Naive thymus-derived CD4-positive, alpha-beta T cell (primary cell): ENCODE measurements around the gene CGB7. TPM values are rescaled to one million over a fixed set of nuclear protein-coding genes. Genes with fewer than 3 reads are reported as not detected.
A peak's percentile ranks its signal among the peaks of the same experiment; 100 is the strongest.
"Not testable (repeated sequence)": the region's sequence is repeated elsewhere in the genome, so short reads cannot be mapped to it uniquely, and the experiment has no call there.

ENCODE experiments used
- ATAC-seq: fragments of 150-1000 bp; cut with Tn5 transposase; 2 replicates; pipeline ENCODE4 v1.10.0; 2021; ENCODE audit warnings: mild to moderate bottlenecking, moderate library complexity
- CTCF ChIA-PET: fragments of 350-600 bp; sonication (Branson Sonifier 250); formaldehyde crosslinking; loops from one replicate; lab custom pipeline; 2021; ENCODE audit warnings: antibody characterized with exemption; lab: Charles Lee
- POLR2A ChIA-PET: fragments of 350-600 bp; sonication (Branson Sonifier 250); formaldehyde crosslinking; loops from one replicate; lab custom pipeline; 2021; ENCODE audit warnings: antibody characterized with exemption, inconsistent platforms; lab: Charles Lee
- DNase-seq, 9 donors: peaks; one replicate each; pipeline versions ENCODE4 v3.0.0 to v3.0.0-alpha.2; 2020 to 2022; ENCODE audit warnings: mixed read lengths in 1 of 9
- H3K27ac ChIP-seq: one replicate; pipeline ENCODE4 v1.7.0; 2013; ENCODE audit warnings: mild to moderate bottlenecking, low read depth, low read length, moderate library complexity
- H3K27me3 ChIP-seq, 2 donors: one replicate each; pipeline ENCODE4 v1.7.0; 2013; ENCODE audit warnings: low read length in 2 of 2, mild to moderate bottlenecking in 2 of 2, moderate library complexity in 2 of 2; ENCODE audit not compliant: control insufficient read depth in 2 of 2, insufficient read depth in 2 of 2
- H3K36me3 ChIP-seq, 3 experiments: 1 replicate in 2 of 3; 2 replicates in 1 of 3; pipeline ENCODE4 v1.7.0; 2013; ENCODE audit warnings: low read length in 3 of 3, mild to moderate bottlenecking in 3 of 3, moderate library complexity in 1 of 3; ENCODE audit not compliant: insufficient read depth in 3 of 3, control insufficient read depth in 2 of 3
- H3K4me1 ChIP-seq, 2 donors: one replicate each; pipeline ENCODE4 v1.7.0; 2013; ENCODE audit warnings: low read length in 2 of 2, mild to moderate bottlenecking in 2 of 2, moderate library complexity in 1 of 2; ENCODE audit not compliant: control insufficient read depth in 2 of 2, insufficient read depth in 2 of 2
- H3K4me3 ChIP-seq: 2 replicates; pipeline ENCODE4 v1.7.0; 2013; ENCODE audit warnings: mild to moderate bottlenecking, low read length
- H3K9me3 ChIP-seq, 3 experiments: 1 replicate in 2 of 3; 2 replicates in 1 of 3; pipeline ENCODE4 v1.7.0; 2013; ENCODE audit warnings: low read length in 3 of 3; ENCODE audit not compliant: control insufficient read depth in 2 of 3
- H3K27ac Mint-ChIP-seq, 9 donors: one replicate each; pipeline ENCODE4 v1.8.0; 2020 to 2022; ENCODE audit warnings: mixed read lengths in 9 of 9, mild to moderate bottlenecking in 8 of 9, moderate library complexity in 5 of 9, inconsistent platforms in 2 of 9
- H3K27me3 Mint-ChIP-seq, 5 donors: one replicate each; pipeline ENCODE4 v1.8.0; 2021 to 2022; ENCODE audit warnings: mixed read lengths in 5 of 5, mild to moderate bottlenecking in 1 of 5
- H3K36me3 Mint-ChIP-seq, 5 donors: one replicate each; pipeline ENCODE4 v1.8.0; 2020 to 2022; ENCODE audit warnings: mixed read lengths in 5 of 5, mild to moderate bottlenecking in 3 of 5, inconsistent platforms in 1 of 5
- H3K4me1 Mint-ChIP-seq, 7 donors: one replicate each; pipeline ENCODE4 v1.8.0; 2020 to 2022; ENCODE audit warnings: mixed read lengths in 7 of 7, mild to moderate bottlenecking in 3 of 7, inconsistent platforms in 1 of 7
- H3K4me3 Mint-ChIP-seq, 10 donors: one replicate each; pipeline ENCODE4 v1.8.0; 2020 to 2022; ENCODE audit warnings: mild to moderate bottlenecking in 10 of 10, mixed read lengths in 10 of 10, moderate library complexity in 6 of 10, inconsistent platforms in 2 of 10
- H3K9me3 Mint-ChIP-seq, 11 donors: one replicate each; pipeline ENCODE4 v1.8.0; 2020 to 2022; ENCODE audit warnings: mixed read lengths in 11 of 11, mild to moderate bottlenecking in 4 of 11, inconsistent platforms in 1 of 11, moderate library complexity in 1 of 11
- intact Hi-C, 2 donors: fragments of 100-400 bp; cut with micrococcal nuclease; formaldehyde crosslinking; loops; one replicate each; pipeline ENCODE4 v1.15.1; 2023
- polyA plus RNA-seq, 2 donors: library from polyadenylated mRNA; unstranded; fragments of 300-500 nt; fragmentation: Illumina TruSeq; gene quantifications; one replicate each; pipeline ENCODE4 v1.2.3, GENCODE V29; 2021
- total RNA-seq, 6 experiments: library from RNA in 5 of 6; stranded (reverse) in 5 of 6; gene quantifications; 1 replicate in 5 of 6; 2 replicates in 1 of 6; pipeline ENCODE4 v1.2.3 and lab custom pipeline; 2021 to 2026

The CGB7 gene
- total and polyA plus RNA-seq, 7 experiments from 2014 or later = not detected

DNA sequence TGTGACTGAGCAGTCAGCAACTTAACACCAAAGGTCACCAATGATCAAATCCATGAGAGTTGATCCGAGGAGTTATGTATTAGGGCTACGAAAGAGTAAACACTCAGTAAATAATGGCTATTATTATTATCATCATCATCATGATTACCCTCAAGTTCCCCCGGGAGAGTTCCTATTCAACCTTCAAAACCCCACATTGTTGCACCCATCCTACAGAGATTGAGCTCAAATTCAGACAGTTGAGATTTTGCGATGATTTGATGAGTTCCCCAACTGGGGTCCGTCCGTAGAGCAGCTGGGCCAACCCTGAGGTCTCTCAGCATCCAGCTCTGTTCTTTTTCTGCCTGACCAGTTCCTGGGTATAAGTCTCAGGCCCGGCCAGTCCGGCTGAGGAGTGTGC lies 19.4 kb downstream of the CGB7 start:
- H3K27ac ChIP-seq, H3K4me1 ChIP-seq, H3K4me1 Mint-ChIP-seq, H3K4me3 ChIP-seq, H3K36me3 ChIP-seq, H3K27me3 Mint-ChIP-seq, CTCF ChIA-PET, POLR2A ChIA-PET, DNase-seq, intact Hi-C loops, H3K9me3 ChIP-seq, H3K9me3 Mint-ChIP-seq, H3K4me3 Mint-ChIP-seq, ATAC-seq, H3K27me3 ChIP-seq, H3K27ac Mint-ChIP-seq, H3K36me3 Mint-ChIP-seq: not testable (repeated sequence)

DNA sequence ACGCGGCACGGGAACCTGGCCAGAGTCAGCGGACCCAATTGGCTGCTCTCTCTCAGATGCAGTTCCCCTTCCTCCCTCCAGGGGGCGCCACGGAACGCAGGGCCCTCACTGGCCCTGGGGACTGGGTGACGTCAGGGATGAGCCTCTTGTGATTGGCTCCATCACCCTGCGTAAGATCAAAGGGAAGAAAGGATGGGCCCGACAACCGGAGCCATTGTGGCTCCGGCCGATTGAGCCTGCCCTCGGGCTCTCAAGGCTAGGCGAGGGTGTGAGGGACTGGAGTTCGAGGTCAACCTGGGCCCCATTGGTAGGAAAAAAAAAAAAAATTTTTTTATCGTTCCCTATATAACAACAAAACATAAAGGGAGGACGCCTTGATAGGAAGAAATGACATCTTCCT lies 20.7 kb downstream of the CGB7 start, which contains the start of gene CGB1:
TSS of gene CGB1 (minus strand) at position 81 of the 400 bp plus-strand sequence. CDS start 184 bp downstream, outside the sequence.
- H3K27ac ChIP-seq, H3K27me3 ChIP-seq, H3K4me1 Mint-ChIP-seq, H3K4me3 ChIP-seq, ATAC-seq, H3K4me1 ChIP-seq, H3K4me3 Mint-ChIP-seq, H3K27ac Mint-ChIP-seq, H3K36me3 ChIP-seq, H3K9me3 ChIP-seq, H3K9me3 Mint-ChIP-seq, H3K27me3 Mint-ChIP-seq, intact Hi-C loops, H3K36me3 Mint-ChIP-seq, POLR2A ChIA-PET: not testable (repeated sequence)
- CTCF ChIA-PET = interaction anchor here (0.6 kb wide), 1 partner anchor 741 kb away, joined by 5 read pairs; no protein-coding TSS in a partner anchor
- DNase-seq = peak in 3 of 9 donors; percentile 23 to 51 (median 42)

DNA sequence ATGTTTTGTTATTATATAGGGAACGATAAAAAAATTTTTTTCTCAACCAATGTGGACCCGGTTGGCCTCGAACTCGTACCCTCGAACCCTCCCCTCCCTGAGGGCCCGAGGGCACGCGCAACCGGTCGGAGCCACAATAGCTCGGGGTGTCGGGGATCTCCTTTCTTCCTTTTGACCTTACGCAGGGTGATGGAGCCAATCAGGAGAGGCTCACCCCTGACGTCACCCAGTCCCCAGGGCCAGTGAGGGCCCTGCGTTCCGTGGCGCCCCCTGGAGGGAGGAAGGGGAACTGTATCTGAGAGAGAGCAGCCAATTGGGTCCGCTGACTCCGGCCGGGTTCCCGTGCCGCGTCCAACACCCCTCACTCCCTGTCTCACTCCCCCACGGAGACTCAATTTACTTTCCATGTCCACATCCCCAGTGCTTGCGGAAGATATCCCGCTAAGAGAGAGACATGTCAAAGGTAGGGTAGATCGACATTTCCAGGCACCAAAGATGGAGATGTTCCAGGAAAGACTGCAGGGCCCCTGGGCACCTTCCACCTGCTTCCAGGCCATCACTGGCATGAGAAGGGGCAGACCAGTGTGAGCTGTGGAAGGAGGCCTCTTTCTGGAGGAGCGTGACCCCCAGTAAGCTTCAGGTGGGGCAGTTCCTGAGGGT lies 25.8 kb downstream of the CGB7 start, which contains the start of gene CGB2:
TSS of gene CGB2 (plus strand) at position 249 of the 660 bp plus-strand sequence. CDS start at position 455, 206 bp downstream.
- peak in 7 of 9 donors; percentile 28 to 70 (median 40) for DNase-seq
- H3K4me3 ChIP-seq, H3K4me1 Mint-ChIP-seq, H3K27me3 ChIP-seq, H3K9me3 Mint-ChIP-seq, H3K4me1 ChIP-seq, H3K36me3 Mint-ChIP-seq, H3K9me3 ChIP-seq, CTCF ChIA-PET, H3K27ac ChIP-seq, H3K27me3 Mint-ChIP-seq, POLR2A ChIA-PET, H3K36me3 ChIP-seq, H3K4me3 Mint-ChIP-seq, intact Hi-C loops: not testable (repeated sequence)
- peak; percentile 54 for ATAC-seq
- H3K27ac Mint-ChIP-seq = peak within 1 kb of the TSS in 1 of 9 donors; percentile 74

DNA sequence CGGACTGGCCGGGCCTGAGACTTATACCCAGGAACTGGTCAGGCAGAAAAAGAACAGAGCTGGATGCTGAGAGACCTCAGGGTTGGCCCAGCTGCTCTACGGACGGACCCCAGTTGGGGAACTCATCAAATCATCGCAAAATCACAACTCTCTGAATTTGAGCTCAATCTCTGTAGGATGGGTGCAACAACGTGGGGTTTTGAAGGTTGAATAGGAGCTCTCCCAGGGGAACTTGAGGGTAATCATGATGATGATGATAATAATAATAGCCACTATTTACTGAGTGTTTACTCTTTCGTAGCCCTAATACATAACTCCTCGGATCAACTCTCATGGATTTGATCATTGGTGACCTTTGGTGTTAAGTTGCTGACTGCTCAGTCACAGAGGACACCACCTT lies 27.2 kb downstream of the CGB7 start:
- POLR2A ChIA-PET, DNase-seq, intact Hi-C loops, H3K27me3 ChIP-seq, H3K27ac Mint-ChIP-seq, H3K9me3 Mint-ChIP-seq, H3K27ac ChIP-seq, H3K36me3 Mint-ChIP-seq, H3K4me3 Mint-ChIP-seq, H3K4me1 ChIP-seq, H3K36me3 ChIP-seq, H3K4me3 ChIP-seq, H3K9me3 ChIP-seq, H3K27me3 Mint-ChIP-seq, H3K4me1 Mint-ChIP-seq, ATAC-seq: not testable (repeated sequence)
- CTCF ChIA-PET = interaction anchor here (0.6 kb wide), 1 partner anchor 743 kb away, joined by 8 read pairs; no protein-coding TSS in a partner anchor

DNA sequence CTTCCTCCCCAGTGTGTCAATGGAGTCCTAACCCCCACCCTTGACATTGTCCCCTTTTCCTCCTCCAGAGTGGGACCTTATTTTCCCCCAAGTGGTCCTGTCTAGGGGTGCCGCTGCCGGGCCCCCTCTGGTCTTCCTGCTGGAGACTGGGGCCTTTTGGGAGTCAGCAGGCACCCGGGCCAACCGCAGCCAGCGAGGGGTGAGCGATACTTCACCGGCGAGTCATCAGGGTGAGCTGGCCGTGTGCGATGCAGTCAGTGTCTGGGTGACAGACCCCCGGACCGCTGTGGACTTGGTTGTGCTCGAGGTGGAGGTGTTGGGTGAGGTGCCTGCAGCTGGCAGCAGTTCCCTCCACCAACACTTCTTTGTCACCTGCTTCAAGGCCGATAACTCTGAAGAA lies 27.8 kb downstream of the CGB7 start:
- H3K27me3 ChIP-seq, H3K27ac ChIP-seq, H3K27me3 Mint-ChIP-seq, POLR2A ChIA-PET, H3K4me1 ChIP-seq, ATAC-seq, DNase-seq, H3K36me3 Mint-ChIP-seq, intact Hi-C loops, H3K9me3 ChIP-seq, H3K4me3 ChIP-seq, H3K36me3 ChIP-seq, H3K9me3 Mint-ChIP-seq, H3K4me3 Mint-ChIP-seq, H3K27ac Mint-ChIP-seq, H3K4me1 Mint-ChIP-seq: not testable (repeated sequence)
- CTCF ChIA-PET = interaction anchor here (0.6 kb wide), 1 partner anchor 742 kb away, joined by 8 read pairs; no protein-coding TSS in a partner anchor

DNA sequence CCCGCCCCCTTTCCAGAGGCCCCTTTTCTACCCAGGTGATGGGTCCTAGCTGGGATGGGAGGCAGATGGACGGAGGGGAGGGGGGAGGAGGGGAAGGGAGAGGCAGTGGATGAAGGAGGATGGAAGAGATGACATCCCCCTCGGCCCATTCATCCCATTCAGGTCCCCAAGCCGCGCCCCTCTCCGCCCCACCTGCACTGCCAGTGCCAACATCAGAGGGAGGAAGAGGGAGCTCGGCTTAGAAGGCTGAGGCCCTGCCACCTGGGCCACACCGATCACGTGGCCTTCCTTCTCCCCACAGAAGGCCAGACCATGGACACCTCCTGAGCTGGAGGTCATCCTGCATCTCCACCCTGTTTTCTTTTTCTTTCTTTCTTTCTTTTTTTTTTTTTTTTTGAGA lies 28.9 kb downstream of the CGB7 start:
- DNase-seq, intact Hi-C loops, H3K36me3 ChIP-seq, ATAC-seq, H3K27ac ChIP-seq, H3K4me1 Mint-ChIP-seq, H3K27ac Mint-ChIP-seq, H3K27me3 ChIP-seq, H3K9me3 ChIP-seq, POLR2A ChIA-PET, H3K9me3 Mint-ChIP-seq, H3K4me1 ChIP-seq, H3K36me3 Mint-ChIP-seq, H3K4me3 Mint-ChIP-seq, H3K4me3 ChIP-seq, H3K27me3 Mint-ChIP-seq: not testable (repeated sequence)
- CTCF ChIA-PET = interaction anchor here (0.6 kb wide), 1 partner anchor 16 kb away, joined by 4 read pairs; no protein-coding TSS in a partner anchor

DNA sequence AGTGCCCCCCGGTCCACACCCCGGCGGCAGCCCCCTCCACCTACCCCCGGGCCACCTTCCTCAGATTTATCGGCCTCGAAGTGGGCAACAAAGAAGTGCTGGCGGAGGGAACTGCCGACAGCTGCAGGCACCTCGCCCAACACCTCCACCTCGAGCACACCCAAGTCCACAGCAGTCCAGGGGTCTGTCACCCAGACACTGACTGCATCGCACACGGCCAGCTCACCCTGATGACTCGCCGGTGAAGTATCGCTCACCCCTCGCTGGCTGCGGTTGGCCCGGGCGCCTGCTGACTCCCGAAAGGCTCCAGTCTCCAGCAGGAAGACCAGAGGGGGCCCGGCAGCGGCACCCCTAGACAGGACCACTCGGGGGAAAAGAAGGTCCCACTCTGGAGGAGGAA lies 31.9 kb downstream of the CGB7 start:
- ATAC-seq, CTCF ChIA-PET, H3K9me3 ChIP-seq, H3K27me3 ChIP-seq, H3K27ac ChIP-seq, POLR2A ChIA-PET, H3K9me3 Mint-ChIP-seq, H3K4me1 ChIP-seq, H3K27ac Mint-ChIP-seq, H3K27me3 Mint-ChIP-seq, H3K36me3 Mint-ChIP-seq, H3K4me3 Mint-ChIP-seq, H3K4me1 Mint-ChIP-seq, H3K36me3 ChIP-seq, H3K4me3 ChIP-seq, DNase-seq, intact Hi-C loops: not testable (repeated sequence)
